Liver (tissue), 9 donors: ENCODE results near the gene BUB1. TPM values are rescaled to one million over a fixed set of nuclear protein-coding genes. Genes with fewer than 3 reads are reported as not detected.
"Not testable (repeated sequence)": the region's sequence is repeated elsewhere in the genome, so short reads cannot be mapped to it uniquely, and the experiment has no call there.

Source experiments
- DNase-seq: peaks from one replicate; pipeline ENCODE4 v3.0.0-alpha.2; 2017; ENCODE audit warnings: low spot score
- H3K27ac ChIP-seq, 2 donors: one replicate each; pipeline ENCODE4 v1.7.0; 2013; ENCODE audit warnings: inconsistent platforms in 2 of 2, low read length in 2 of 2, control low read depth in 1 of 2, low read depth in 1 of 2, mild to moderate bottlenecking in 1 of 2
- H3K27me3 ChIP-seq, 4 donors: one replicate each; pipeline versions ENCODE4 v1.6.1 to v1.7.0; 2013; ENCODE audit warnings: low read length in 3 of 4, inconsistent platforms in 1 of 4, mild to moderate bottlenecking in 1 of 4, moderate library complexity in 1 of 4; ENCODE audit not compliant: control insufficient read depth in 4 of 4, insufficient read depth in 4 of 4
- H3K36me3 ChIP-seq, 4 donors: one replicate each; pipeline versions ENCODE4 v1.6.1 to v1.7.0; 2013; ENCODE audit warnings: low read length in 3 of 4, mild to moderate bottlenecking in 3 of 4, low read depth in 1 of 4, moderate library complexity in 1 of 4; ENCODE audit not compliant: control insufficient read depth in 4 of 4, insufficient read depth in 3 of 4
- H3K4me1 ChIP-seq, 4 donors: one replicate each; pipeline versions ENCODE4 v1.6.1 to v1.7.0; 2013; ENCODE audit warnings: low read length in 3 of 4, mild to moderate bottlenecking in 3 of 4, moderate library complexity in 1 of 4; ENCODE audit not compliant: control insufficient read depth in 4 of 4, insufficient read depth in 4 of 4
- H3K4me3 ChIP-seq, 3 donors: one replicate each; pipeline versions ENCODE4 v1.6.1 to v1.7.0; 2013; ENCODE audit warnings: low read length in 3 of 3, control low read depth in 1 of 3, low read depth in 1 of 3, mild to moderate bottlenecking in 1 of 3
- H3K9ac ChIP-seq, 2 donors: one replicate each; pipeline ENCODE4 v1.7.0; 2013; ENCODE audit warnings: low read length in 2 of 2, mild to moderate bottlenecking in 2 of 2, moderate library complexity in 2 of 2, control low read depth in 1 of 2, low read depth in 1 of 2
- H3K9me3 ChIP-seq, 4 donors: one replicate each; pipeline versions ENCODE4 v1.6.1 to v1.7.0; 2013; ENCODE audit warnings: low read length in 3 of 4; ENCODE audit not compliant: control insufficient read depth in 4 of 4
- WGBS: extraction: QIAGEN DNeasy Blood & Tissue Kit; methylation state at CpG from one replicate; pipeline ENCODE4 v1.1.7; 2013; 5-methylcytosine and 5-hydroxymethylcytosine counted together
- polyA plus RNA-seq, 2 donors: library from polyadenylated mRNA; stranded (reverse) in 1 of 2; unstranded in 1 of 2; fragments of 200-250 nt in 1 of 2; fragments of >200 nt in 1 of 2; fragmentation: Nextera tagmentation in 1 of 2; extraction: Ambion mirVana in 1 of 2; gene quantifications; one replicate each; pipeline versions ENCODE4 v1.2.1 to v1.2.3, GENCODE V29; 2013 to 2015
- total RNA-seq, 2 donors: library from RNA; depleted of rRNA; stranded (reverse); fragments of >200 nt; gene quantifications; one replicate each; pipeline ENCODE4 v1.2.3, GENCODE V29; 2014
- donor health status: healthy.
- donor health status: healthy.
- donor health status: healthy.
- donor health status: healthy.
- donor health status: healthy.

BUB1 gene
- total and polyA plus RNA-seq, 4 donors = 0.08 to 46.1 (median 1.1) TPM

DNA sequence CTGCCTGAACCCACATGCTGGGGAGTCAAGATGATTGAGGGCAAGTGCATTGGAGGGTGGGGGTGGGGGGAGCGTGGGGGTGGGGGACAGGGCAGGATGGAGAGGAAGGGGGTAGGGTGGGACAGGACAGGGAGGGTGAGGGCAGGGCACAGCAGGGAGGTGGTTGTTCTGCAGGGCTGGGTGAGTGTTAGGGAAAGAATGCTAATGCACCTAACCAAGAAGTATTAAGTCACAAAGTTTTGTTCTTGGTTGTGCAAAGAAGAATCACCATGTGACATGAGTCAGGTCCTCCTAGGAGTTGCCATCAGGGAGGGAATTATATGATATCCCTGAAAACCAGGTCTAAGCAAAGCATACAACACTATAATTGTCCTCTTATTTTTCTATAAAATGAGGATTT lies 63.9 kb downstream of the BUB1 start:
- H3K4me3 ChIP-seq, H3K4me1 ChIP-seq, H3K9ac ChIP-seq, H3K36me3 ChIP-seq, H3K27me3 ChIP-seq, DNase-seq, H3K9me3 ChIP-seq, H3K27ac ChIP-seq: not testable (repeated sequence)
- no CpG with 5 or more reads among the region's 1 CpG for WGBS

DNA sequence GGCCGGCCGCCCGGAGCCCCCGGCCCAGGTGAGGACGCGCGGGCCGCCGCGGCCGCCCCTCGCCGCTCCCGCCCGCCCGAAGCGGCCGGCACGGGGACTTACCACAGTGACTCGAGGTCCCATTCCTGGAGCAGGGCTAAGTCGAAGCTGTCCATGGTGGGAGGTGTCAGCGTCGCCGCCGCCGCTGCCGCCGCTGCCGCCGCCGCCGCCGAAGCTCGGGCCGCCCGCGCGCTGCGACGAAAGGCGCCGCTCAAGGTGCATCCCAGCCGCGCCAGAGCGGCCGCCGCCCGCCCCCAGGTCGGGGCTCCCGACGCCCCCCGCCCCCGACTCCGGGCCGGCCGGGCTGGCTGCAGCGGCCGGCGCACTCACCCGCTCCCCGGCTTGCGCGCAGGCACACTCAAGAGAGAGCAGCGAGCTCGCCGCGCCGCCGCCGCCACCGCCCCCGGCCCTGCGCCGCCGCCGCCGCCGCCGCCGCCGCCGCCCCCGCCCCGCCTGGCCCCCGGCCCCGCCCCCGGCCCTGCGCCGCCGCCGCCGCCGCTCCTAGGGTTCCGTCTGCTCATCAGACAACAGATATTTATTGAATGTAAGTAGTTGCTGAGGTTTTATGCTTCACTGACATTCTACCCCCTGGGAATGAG lies 67.1 kb downstream of the BUB1 start:
- not testable (repeated sequence) for H3K4me1 ChIP-seq, H3K9me3 ChIP-seq, H3K27ac ChIP-seq, DNase-seq, H3K9ac ChIP-seq, H3K36me3 ChIP-seq, H3K27me3 ChIP-seq
- WGBS = under 1% methylated on average over 54 of the region's 94 CpGs
- peak overlapping the region in 1 of 3 donors; percentile 41 for H3K4me3 ChIP-seq

DNA sequence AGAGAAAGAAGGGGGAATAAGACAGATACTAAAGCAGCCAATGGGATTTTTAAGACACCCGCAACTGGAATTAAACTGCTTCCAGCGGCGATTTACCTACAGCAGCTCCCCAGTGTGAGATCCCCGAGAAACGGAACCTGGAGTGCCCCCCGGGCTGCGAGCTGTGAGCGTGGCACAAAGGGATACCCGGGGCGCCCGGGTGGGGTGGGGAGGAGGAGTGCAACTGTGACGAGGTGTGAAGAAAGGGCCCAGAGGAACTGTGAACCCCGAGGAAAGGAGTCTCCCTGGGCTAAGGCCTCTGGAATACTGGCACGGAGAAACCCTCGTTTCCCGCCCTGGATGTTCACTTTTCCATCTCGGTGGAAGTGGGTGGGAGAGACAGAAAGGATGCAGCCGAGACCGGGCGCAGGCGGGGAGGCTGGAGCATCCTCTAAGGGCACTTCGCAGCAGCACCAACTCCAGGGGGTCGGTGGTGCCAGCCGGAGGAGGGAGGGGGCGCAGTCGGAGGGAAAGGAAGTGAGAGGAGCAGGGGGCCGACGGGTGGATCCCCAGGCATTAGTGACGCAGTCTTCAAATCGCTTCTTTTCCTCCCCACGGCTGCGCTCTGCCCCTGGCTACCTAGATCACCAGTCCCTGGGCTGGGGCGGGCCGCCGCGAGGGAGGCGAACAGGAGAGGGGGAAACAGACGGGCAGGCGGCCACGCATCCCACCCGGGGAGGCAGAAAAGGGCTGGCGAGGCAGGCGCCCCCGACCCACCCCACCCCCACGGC lies 67.8 kb downstream of the BUB1 start:
- H3K27ac ChIP-seq, H3K27me3 ChIP-seq, H3K36me3 ChIP-seq, H3K9me3 ChIP-seq, H3K9ac ChIP-seq, DNase-seq, H3K4me1 ChIP-seq, H3K4me3 ChIP-seq: not testable (repeated sequence)
- 8% methylated on average over 25 of the region's 45 CpGs for WGBS

DNA sequence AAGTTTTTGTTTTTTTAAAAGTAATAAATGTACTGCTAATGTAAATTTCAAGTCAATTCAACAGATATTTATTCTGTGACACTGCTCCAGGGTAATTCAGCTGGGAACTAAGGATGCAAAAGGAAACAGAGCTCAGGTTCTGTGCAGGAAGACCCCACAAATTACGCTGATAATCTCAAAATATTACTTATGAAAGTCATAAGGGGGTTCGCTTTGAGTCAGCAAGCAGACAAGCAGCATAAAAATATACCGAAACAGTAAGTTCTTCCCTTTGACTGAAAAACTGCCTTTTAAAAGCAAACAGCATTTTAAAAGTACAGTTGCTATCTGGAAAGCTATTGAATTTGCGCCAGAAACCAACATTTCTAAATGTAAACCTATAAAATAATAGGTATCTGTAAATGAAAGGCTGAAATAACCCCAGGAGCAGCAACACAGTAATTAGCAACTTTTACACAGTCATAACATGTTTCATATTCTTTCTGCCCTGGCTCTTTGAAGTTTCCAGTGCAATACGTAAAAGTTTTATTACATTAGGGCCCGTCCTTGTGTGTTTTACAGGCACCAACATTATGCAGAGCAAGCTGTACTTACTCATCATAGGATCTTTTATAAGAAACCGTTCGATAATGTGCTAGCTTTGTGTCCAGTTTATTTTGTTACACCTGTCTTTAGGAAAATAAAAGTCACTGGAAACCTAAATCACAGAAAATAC lies 68.9 kb downstream of the BUB1 start:
- not testable (repeated sequence) for H3K27ac ChIP-seq, H3K4me3 ChIP-seq, DNase-seq, H3K9me3 ChIP-seq, H3K36me3 ChIP-seq, H3K27me3 ChIP-seq, H3K9ac ChIP-seq, H3K4me1 ChIP-seq
- no CpG with 5 or more reads among the region's 8 CpGs for WGBS

DNA sequence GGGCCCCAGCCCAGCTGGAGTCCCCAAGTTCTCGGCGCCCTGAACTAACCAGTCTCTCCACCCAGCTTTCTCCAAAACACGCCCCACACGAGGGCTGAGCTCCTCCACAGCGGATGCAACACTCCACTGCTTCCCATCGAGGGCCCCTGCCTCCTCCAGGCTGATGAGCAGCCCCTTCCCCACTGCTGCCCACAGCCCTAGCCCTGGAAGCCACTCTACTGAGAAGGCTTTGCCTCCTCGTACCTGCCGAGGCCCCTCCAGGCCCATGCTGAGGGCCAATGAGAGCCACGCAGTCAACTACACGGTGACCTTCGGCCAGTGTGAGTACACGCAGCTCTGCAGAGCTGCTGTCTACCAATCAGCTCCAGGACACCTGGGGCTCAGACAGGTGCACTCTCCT lies 72.8 kb downstream of the BUB1 start:
- DNase-seq, H3K4me1 ChIP-seq, H3K4me3 ChIP-seq, H3K27ac ChIP-seq, H3K27me3 ChIP-seq, H3K9ac ChIP-seq, H3K9me3 ChIP-seq, H3K36me3 ChIP-seq: not testable (repeated sequence)
- 81% methylated on average over 10 of the region's 12 CpGs for WGBS

DNA sequence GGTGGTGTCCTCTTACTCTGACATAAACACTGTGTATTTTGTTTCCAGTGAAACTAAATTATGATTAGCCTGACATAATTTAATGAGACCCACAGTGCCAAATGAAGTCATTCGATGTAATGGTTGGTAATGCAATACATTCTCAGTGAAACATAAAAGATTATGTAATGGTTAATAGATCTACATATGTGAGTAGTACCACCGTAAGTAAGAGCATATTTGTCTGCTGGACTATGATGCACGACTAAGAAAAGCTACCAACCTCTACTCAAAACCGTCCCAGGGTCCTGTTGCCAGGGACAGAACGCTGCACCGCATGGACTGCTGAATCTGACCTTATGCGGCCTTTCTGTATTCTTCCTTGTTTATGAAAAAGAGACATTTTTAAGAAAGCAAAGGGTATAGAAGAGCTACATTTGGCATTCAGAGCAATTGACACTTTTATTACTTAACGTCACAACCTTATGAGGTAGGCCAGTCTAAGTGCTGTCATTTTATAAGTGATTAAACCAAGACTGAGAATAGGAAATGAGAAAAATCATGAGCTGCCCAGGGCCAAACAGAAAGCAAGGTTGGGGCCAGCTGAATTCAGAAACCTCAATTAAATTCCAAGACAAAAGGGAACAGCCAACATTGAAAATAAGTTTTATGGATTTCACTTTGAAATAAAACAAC lies 73.8 kb downstream of the BUB1 start:
- not testable (repeated sequence) for H3K9ac ChIP-seq, DNase-seq, H3K9me3 ChIP-seq, H3K27ac ChIP-seq, H3K27me3 ChIP-seq, H3K4me1 ChIP-seq, H3K4me3 ChIP-seq, H3K36me3 ChIP-seq
- no CpG with 5 or more reads among the region's 8 CpGs for WGBS

DNA sequence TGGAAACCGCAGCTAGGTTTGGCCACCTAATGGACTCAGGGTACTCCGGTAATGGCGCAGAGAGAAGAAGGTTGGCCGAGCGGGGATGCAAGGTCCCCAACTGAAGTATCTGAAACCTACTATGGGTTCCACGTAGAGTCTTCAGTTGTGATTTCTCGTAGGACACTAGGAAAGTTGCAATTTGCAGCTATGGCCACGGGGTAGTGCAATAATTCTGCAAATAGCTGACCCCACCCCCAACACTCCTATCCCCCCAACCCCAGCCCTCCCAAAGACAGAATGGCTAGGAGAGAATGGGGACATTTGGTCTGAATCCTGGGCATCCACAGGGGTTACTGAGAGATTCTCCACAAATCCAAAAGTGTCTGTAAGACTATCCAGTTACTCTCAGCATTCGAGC lies 75.7 kb downstream of the BUB1 start:
- not testable (repeated sequence) for H3K4me1 ChIP-seq, H3K9ac ChIP-seq, H3K4me3 ChIP-seq, H3K9me3 ChIP-seq, H3K36me3 ChIP-seq, DNase-seq, H3K27me3 ChIP-seq, H3K27ac ChIP-seq
- 93% methylated on average over 5 of the region's 9 CpGs for WGBS

DNA sequence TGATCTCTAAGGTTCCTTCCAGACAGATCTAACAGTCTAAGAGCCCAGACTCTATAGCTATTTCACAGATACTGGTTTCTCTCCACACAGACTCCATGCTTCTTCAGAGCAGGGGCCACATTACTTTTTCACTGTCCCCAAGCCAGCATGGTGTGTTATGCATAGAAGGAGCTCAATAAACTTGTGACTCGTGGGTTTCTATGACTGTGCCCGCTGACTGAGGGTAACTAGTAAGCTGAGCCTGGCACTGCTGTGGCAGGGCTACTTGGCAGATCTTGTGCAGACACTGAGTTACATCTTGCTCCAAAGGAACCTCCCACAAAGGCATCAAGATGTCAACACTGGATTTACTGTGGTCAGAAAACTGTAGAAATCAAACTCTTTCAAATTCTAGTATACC lies 85.9 kb downstream of the BUB1 start:
- WGBS = no CpG with 5 or more reads among the region's 2 CpGs
- not testable (repeated sequence) for H3K27me3 ChIP-seq, H3K4me1 ChIP-seq, H3K27ac ChIP-seq, H3K9ac ChIP-seq, DNase-seq, H3K9me3 ChIP-seq, H3K4me3 ChIP-seq, H3K36me3 ChIP-seq
